ENCODE measurements around the gene CDK14.
"Not testable (repeated sequence)": the region's sequence is repeated elsewhere in the genome, so short reads cannot be mapped to it uniquely, and the experiment has no call there.

The CDK14 gene

DNA sequence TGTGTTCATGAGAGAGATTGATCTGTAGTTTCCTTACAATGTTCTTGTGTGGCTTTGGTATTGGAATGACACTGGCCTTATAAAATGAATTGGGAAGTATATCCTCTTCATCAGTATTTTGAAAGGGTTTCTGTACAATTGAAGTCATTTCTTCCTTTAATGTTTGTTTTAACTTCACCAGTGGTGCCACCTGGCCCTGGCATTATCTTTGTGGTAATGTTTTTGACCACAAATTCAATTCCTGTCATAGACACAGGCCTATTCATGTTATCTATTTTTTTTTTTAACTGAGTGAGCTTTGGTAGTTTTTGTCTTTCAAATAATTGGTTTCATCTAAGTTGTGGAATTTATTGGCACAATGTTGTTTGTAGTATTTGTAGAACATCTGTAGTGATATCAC is 127.7 kb downstream of the CDK14 start:
- no peak for DNase-seq

GRCh38 chr7:90726120-90726519 is 130.0 kb downstream of the CDK14 start:
- DNase-seq = no peak

- DNase-seq = no peak
Measured at GRCh38 chr7:90726623-90727022, 130.5 kb downstream of the CDK14 start.

DNA sequence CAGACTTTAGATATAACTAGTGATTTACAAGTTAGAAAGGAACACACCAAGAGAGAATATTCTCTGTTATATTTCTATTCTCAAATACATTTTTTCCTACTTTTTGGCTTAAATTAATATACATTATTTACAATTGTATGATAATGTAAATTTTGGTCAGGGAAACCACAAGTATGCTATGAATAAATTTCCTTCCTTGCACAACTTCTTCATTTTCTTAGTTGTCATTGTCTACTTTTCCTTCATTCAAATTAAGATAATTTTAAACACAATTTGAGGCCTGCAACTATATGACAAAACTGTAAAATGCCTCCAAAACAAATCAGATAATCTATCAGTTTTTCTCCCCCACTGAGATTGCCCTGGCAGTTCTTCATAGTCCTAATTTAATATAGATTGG is 131.3 kb downstream of the CDK14 start:
- DNase-seq = no peak

DNA sequence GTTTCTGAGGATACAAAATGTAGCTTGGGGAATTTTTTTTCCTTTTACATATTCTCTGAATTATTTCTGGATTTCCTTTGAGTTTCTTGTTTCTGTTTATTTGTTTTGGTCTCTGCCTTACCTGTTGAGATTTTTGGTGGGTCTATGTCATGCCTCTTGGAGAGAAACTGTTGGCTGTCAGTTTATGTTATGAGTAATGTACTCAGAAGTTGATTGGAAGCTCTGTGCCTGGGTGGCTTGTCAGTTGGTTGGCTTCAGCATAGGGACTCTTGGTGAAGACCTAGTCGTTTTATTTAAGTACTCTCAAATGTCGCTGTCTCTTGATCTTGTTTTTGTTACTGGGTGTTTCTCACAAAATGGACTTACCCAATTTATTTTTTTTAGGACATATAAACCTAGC is 132.4 kb downstream of the CDK14 start:
- DNase-seq = no peak

DNA sequence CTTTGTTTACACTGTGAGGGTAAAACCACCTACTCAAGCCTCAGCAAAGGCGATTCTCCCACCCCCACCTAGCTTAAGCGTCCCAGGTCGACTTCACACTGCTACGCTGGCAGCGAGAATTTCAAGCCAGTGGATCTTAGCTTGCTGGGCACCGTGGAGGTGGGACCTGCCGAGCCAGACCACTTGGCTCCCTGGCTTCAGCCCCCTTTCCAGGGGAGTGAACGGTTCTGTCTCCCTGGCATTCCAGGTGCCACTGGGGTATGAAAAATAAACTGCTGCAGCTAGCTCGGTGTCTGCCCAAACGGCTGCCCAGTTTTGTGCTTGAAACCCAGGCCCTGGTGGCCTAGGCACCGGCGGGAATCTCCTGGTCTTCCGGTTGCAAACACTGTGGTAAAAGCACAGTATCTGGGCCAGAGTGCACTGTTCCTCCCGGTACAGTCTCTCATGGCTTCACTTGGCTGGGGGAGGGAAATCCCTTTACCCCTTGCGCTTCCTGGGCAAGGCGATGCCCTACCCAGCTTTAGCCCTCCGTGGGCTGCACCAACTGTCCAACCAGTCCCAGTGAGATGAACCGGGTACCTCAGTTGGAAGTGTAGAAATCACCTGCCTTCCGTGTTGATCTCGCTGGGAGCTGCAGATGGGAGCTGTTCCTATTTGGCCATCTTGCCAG is 139.6 kb downstream of the CDK14 start:
- DNase-seq = not testable (repeated sequence)

DNA sequence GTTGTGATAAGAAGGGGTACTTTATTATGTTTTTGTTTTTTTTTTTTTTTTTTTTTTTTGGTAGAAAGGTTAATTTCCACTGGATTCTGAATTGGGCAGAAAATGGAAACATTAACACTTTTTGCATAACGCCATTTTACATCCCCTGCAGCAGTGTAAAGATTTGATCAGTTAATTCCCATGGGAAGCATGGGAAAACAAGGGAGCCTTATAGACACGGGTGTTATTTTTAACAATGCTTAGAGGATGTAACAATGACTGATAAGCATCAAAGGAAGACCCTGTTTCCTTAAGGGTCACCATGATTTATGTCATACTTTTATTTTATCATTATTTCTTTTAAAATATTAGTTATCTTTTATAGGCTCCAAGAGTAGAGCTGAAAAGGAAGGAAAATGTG is 140.2 kb downstream of the CDK14 start:
- no peak for DNase-seq

- DNase-seq = no peak
Measured at GRCh38 chr7:90736968-90737939, 141.1 kb downstream of the CDK14 start.

DNA sequence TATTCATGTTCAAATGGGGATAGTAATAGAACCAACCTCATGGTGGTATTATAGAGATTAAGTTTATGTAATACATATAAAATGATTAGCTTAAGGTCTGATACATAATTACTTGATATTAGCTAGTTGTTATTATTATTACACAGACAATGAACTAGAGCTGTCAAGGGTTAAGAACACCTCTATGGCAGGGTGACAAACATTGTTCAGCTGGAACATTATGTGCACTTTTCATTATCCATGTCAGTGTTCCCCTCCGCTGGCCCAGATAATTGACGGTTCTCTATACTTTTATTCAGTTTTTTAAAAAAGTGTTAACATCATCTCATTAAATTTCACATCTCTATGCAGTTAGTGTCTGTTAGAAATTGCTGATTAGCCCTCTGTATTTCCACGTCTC is 142.1 kb downstream of the CDK14 start:
- no peak for DNase-seq

GRCh38 chr7:90739716-90740115 is 143.6 kb downstream of the CDK14 start:
- DNase-seq = no peak

GRCh38 chr7:90740386-90740785 is 144.3 kb downstream of the CDK14 start:
- no peak for DNase-seq

GRCh38 chr7:90743626-90744025 is 147.5 kb downstream of the CDK14 start:
- DNase-seq = no peak

DNA sequence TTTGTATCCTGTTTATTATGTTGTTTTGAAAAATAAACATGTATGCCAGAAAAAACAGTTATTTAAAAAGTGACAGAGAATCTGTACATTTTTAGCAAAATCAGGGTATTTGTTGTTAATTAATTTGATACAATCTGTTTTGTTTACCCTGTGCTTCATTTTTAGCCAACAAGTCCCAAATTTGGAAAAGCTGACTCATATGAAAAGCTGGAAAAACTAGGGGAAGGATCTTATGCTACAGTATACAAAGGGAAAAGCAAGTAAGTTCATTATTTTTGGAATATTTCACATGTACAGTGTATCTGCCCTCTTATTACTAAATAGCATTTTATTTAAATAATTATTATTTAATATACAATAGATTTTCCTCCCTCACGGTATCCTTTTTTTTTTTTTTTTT is 151.4 kb downstream of the CDK14 start:
- no peak for DNase-seq

DNA sequence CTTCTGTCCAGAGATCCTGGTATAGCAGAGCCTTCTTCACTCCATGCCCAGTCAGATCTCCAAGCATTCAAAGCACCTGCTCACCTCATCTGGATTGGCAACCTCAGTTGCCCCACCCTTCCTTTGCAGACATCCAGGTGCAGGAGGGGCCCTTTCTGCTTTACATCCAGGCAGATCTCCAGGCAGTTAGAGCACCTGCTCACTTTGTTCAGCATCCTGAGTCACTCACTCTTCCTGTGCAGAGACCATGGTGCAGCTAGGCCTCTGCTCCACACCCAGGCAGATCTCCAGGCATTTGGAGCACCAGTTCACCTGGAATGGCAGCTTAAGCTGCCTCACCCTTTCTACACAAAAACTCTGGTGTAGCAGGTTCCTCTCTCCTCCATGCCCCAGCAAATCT is 153.1 kb downstream of the CDK14 start:
- DNase-seq = no peak

GRCh38 chr7:90749774-90750173 is 153.7 kb downstream of the CDK14 start:
- peak; percentile 30 for DNase-seq

GRCh38 chr7:90751595-90751994 is 155.5 kb downstream of the CDK14 start:
- no peak for DNase-seq

DNA sequence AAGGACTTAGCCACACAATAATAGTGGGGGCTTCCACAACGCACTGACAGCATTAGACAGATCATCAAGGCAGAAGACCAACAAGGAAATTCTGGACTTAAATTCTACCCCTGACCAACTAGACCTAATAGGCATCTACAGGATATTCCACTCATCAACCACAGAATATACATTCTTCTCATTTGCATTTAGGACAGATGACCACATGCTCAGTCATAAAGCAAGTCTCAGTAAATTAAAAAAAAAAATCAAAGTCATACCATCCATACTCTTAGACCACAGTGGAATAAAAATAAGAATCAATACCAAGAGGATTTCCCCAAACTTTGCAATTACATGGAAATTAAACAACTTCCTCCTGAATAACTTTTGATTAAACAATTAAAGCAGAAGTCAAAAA is 155.9 kb downstream of the CDK14 start:
- peak; percentile 49 for DNase-seq

GRCh38 chr7:90755041-90755440 is 158.9 kb downstream of the CDK14 start:
- DNase-seq = no peak

DNA sequence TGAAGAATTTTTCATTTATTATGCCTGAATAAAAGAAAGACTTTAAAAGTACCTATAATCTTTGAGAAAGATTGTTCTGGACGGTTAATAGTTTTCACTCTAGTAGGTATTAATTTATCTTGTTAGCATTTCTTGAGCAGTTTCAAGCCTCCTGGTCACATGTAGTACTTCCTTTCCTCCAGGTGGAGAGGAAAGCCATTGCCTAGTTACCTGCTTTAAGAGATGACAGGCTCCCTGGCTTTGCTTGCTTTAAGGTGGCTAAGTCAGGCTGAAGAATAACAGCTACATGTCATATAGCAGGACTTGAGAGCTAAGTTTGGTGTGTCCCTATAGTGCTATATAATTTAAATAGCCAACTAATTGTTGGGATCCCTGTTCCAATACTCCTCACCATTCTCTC is 160.2 kb downstream of the CDK14 start:
- DNase-seq = no peak

- not testable (repeated sequence) for DNase-seq
Measured at GRCh38 chr7:90757565-90757950, 161.4 kb downstream of the CDK14 start.

GRCh38 chr7:90758933-90759562 is 162.9 kb downstream of the CDK14 start:
- DNase-seq = no peak

DNA sequence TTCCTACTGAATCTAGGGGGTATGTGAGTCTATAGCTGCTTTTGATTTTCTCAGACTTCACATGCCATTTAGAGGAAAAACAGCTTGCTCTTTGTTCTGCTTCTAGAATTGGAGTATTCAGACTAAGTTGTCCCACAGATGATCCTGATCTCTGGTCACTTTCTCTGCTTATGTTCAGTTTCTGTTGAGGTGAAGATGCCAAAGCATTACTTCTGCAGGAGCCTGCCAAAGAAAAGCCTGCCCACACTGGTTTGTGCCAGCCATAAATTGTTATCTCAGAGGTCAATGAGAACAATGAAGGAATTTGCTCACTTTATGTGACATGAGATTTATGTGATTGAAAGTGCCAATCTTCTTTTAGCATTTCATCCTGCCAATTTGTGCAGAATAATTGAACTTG is 163.6 kb downstream of the CDK14 start:
- no peak for DNase-seq

GRCh38 chr7:90760892-90761291 is 164.8 kb downstream of the CDK14 start:
- no peak for DNase-seq

DNA sequence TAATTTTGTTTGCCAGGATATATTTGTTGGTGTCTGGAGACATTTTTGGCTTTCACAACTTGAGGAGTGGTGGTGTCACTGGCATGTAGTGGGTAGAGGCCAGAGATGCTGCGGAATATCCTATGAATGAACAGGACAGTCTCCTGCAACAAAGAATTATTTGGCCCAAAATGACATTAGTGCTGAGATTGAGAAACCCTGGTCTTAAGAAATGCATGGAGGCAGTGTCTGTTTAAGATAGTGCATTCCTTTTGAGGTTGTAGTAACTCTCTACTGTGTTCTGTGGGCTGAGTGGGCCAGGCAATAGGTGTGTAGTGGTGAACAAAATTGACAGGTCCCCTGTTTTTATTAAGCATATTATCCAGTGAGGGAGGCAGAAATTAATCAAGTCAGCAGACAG is 165.5 kb downstream of the CDK14 start:
- no peak for DNase-seq
